ENCODE results near the gene SLC25A43. TPM values are rescaled to one million over a fixed set of nuclear protein-coding genes. Genes with fewer than 3 reads are reported as not detected.

Gene SLC25A43
- total and polyA plus RNA-seq, 2 of the 8 experiments (the other 6 are each of a cell fraction or from before 2014, with no cell fraction given), result 3.1 to 5.8 TPM

GRCh38 chrX:119465555-119465954 is 66.4 kb downstream of the SLC25A43 start (continued):
- TF ChIP-seq ATF3 (IDR thresholded peaks at IDR 0.05; ENCODE audit: insufficient read depth, low read depth, low read length) (no peak), FOSL1 (IDR thresholded peaks at IDR 0.05; ENCODE audit: insufficient read depth, low read depth, low read length) (no peak)
